Measurements from ENCODE around the gene C14orf119. TPM values are rescaled to one million over a fixed set of nuclear protein-coding genes. Genes with fewer than 3 reads are reported as not detected.
A peak's percentile ranks its signal among the peaks of the same experiment; 100 is the strongest.
"Not testable (repeated sequence)": the region's sequence is repeated elsewhere in the genome, so short reads cannot be mapped to it uniquely, and the experiment has no call there.

C14orf119 gene
- total RNA-seq, 1 experiment from 2014 or later: 45.7 TPM

- not testable (repeated sequence) for DNase-seq (ENCODE audit: extremely low read depth, low read depth)
These were observed 12.3 kb downstream of the C14orf119 start for GRCh38 chr14:23107620-23108019.

DNA sequence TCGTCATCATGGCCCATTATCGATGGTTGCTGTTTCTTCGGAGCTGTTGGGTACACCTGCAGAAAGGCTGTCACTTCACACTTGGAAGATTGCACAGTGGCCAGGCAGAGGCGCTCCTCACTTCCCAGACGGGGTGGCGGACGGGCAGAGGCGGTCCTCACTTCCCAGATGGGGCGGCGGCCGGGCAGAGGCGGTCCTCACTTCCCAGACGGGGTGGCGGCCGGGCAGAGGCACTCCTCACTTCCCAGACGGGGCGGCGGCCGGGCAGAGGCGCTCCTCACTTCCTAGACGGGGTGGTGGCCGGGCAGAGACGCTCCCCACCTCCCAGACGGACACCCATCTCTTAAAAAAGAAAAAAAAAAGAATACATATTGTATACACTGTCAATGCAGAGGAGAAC, 12.9 kb downstream of the C14orf119 start:
- DNase-seq (ENCODE audit: extremely low read depth, low read depth): not testable (repeated sequence)

DNA sequence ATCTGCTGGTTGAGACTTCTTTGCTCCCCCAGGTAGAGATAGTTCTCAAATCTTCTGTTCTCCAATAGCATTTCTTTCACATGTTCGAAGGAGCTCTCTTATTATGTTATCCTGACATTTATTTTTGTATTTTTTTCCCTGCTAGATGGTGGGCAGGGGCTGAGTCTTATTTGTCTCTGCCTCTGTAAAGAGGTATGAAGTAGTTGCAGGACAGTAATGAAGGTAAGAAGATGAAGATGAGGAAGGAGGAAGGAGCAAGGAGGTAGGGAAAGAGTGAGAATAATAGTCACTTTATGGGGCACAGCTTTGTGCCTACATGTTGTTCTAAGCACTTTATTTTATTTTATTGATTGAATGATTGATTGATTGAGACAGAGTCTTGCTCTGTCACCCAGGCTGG, 14.5 kb downstream of the C14orf119 start:
- no peak for DNase-seq (ENCODE audit: extremely low read depth, low read depth)

DNA sequence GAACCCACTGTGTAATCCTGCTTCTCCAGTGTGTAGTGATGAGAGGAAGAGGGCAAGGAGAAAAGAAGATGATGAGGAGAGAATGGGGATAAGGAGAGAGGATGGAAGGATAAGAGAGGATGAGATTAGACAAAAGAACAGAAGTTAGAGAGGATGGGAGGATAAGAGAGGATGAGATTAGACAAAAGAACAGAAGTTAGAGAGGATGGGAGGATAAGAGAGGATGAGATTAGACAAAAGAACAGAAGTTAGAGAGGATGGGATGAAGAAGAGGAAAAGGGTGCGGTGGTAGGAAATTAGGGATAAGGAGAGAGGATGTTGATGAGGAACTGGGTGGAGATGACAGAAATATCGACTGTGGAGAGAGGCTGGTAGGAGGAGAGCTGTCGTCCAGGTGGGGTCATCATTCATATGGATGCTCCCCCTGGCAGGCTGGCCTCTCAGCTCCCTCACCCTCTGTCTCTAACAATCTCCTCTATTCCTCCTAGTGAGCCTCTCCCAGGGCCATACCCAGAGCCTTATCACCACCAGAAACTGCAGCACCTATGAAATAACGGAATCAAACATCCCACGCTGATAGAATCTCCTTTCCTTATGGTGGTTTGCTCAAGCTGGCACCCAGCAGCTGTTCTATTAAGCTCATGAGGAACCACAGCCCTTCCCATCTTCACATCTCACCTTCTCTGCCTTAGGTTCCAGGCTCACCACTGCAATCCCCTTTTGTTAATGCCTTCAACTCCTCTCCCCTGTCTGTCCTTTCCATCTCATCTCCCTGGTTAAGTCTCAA, 15.5 kb downstream of the C14orf119 start:
- DNase-seq (ENCODE audit: extremely low read depth, low read depth): no peak

DNA sequence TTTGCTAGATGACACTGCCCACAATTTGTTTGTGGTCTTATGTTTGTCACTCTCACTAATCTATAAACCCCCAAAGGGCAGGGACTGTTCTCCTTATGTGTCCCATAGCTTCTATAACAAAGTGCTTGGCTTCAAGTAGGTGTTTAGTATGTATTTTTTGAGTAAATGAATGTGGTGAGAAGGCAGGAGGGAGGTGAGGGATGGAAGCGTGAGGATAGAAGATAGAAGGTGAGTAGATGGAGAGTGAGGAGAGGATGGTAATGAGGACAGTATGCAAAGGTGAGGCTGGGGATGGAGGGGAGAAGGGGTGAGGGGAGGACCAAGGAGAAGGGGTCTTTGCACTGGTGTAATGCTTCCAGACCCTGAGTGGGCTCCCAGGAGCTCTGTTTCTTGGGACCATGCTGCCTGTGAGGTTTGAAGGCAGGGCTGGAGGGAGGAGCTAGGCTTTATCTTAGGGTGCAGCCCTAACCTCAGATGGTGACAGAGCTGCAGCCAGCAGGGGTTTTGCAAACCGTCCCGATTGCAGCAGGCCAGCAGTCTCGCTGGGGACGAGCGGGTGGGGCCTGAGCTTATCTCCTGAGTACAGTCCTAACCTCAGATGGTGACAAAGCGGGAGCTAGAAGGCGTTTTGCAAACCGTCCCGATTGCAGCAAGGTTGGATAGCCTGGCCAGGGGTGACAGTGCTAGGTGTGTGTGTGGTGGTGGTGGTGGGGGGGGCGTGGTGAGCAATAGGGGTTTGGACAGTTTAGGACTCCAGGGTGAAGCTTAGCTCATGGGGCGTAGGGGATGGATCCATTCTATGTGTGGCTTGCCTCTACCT, 17.3 kb downstream of the C14orf119 start:
- no peak for DNase-seq (ENCODE audit: extremely low read depth, low read depth)

- DNase-seq (ENCODE audit: extremely low read depth, low read depth): no peak
These were observed 18.3 kb downstream of the C14orf119 start for GRCh38 chr14:23113431-23114119.

DNA sequence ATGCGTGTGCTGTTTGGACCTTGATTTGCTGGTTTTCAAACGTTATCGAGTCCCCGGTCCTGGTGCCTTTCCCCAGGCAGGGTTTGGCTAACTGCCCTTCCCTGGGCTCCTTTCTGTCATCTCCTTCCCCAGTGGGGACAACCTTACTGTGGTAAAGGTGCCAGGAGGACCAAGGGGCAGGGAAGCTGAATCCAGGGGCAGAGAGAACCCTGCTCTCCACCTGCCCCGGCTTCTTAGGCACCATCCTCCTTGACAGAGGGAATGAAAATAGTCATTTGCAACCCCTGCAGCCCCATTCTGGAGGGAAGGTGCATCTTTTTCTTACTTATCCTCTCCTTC, 18.8 kb downstream of the C14orf119 start:
- DNase-seq (ENCODE audit: extremely low read depth, low read depth): no peak

GRCh38 chr14:23114669-23115038, 19.3 kb downstream of the C14orf119 start:
- no peak for DNase-seq (ENCODE audit: extremely low read depth, low read depth)

- DNase-seq (ENCODE audit: extremely low read depth, low read depth): peak; percentile 27
These were observed 19.9 kb downstream of the C14orf119 start for GRCh38 chr14:23115039-23115731.

- DNase-seq (ENCODE audit: extremely low read depth, low read depth): no peak
These were observed 20.6 kb downstream of the C14orf119 start for GRCh38 chr14:23115918-23116317.

DNA sequence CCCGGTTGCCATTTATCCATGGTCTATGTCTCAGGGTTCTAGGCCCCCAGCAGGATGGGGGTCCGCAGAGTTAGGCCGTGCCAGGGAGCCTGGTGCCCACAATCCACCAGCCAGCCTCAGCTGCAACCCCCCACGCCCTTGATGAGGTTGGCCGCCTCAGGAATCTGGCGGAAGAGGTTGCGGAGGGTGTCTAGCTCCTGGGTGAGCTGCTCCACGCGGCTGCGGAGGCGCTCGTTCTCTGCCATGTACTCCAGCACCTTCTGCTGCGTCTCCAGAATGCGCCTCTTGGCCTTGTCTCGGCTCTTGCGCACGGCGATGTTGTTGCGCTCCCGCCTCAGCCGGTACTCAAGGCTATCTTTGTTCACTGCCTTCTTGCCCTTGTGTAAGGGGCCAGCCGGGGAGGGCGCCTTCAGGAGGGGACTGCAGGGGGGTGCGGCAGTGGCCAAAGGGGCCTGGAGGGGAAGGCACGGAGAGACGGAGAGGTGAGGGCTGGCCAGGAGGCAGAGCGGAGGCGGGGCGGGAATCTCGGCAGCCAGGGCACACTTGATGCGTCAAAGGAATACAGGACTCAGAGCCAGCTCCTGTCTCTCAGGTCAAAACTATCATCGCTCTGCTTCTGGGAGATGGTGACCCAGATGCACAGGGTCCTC, 22.2 kb downstream of the C14orf119 start:
- DNase-seq (ENCODE audit: extremely low read depth, low read depth): no peak

- DNase-seq (ENCODE audit: extremely low read depth, low read depth): no peak
These were observed 23.4 kb downstream of the C14orf119 start, which contains the start of gene CEBPE for GRCh38 chr14:23118506-23119362. Gene CEBPE, minus strand, starts transcription at chr14:23119255. Its CDS starts 164 bp downstream, at chr14:23119091.

DNA sequence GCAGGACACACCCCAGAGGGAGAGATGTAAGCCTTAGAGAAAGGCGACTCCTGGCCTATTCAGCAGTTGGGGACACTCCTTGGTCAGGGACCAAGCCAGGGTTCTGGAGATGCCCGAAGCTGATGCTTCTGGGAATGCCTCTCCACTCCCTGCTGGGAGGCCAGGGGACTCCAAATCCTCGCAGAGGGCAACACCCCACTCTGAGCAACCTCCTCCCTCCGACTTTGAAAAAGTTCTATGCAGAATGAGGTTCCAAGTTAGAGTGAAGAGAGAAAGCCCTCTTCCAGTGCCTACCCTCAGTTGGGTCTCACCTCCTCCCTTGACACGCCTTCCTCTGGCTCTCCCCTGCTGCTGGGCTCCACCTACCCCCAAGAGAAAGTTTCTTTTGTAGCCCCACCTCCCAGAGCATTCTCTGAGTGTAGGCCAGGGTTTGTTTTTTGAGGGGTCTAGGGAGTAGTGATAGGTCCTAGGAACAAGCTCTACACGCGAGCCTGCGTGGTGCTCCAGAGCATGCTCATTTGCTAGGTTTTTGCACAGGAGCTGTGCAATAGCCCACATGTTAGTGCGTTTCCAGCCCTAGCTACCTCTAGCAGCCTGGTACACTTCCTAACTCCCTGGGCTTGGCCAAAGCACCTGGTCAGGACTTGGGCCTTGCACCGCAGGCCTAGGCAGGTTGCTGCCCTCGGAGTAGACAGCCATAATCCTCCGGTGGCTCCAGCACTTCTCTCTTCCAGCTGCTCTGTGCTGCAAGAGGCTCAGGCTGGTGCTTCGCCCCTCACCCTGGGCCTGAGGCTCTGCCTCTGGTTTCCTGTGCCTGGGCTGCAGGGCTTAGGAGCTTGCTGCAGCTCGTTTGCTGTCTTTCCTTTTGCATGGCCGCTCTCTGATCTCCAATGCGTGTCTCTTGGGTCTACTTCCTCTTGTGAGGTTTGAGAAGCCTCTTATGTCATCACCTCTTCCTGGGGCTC, 24.3 kb downstream of the C14orf119 start:
- no peak for DNase-seq (ENCODE audit: extremely low read depth, low read depth)

DNA sequence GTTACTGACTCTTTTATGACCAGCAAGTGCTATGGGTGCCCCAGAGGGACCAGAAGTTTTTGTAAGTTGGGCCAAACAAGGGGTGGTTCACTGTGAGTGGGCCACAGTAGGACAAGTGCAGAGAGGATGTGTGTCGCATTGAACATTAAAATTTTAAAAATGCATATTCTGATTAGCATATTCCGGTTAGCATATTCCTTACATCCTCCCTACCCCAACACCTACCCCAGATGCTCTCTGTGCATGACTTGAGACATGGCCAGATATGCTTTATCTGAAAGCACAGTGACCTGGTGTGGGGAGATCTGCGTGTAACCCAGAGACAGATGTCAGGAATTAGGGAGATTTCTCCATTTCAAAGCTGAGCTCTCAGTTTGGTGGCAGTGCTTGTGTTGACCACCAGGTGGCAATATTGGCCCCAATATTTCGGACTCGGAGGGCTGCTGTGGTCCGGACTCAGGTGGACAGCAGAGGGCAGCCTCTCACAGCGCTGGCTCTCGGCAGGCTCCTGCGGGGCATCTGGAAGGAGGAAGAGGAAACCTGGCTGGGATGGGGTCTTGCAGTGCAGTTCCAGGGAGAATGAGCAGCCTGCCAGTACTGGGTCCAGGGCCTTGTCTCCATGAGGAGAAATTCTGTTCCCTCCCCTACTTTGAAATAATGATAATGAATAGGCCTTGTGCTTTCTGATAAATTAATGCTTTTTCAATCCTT, 25.4 kb downstream of the C14orf119 start:
- peak; percentile 87 for DNase-seq (ENCODE audit: extremely low read depth, low read depth)

GRCh38 chr14:23121361-23121771, 26.1 kb downstream of the C14orf119 start:
- DNase-seq (ENCODE audit: extremely low read depth, low read depth): no peak

GRCh38 chr14:23122086-23122485, 26.8 kb downstream of the C14orf119 start:
- no peak for DNase-seq (ENCODE audit: extremely low read depth, low read depth)

DNA sequence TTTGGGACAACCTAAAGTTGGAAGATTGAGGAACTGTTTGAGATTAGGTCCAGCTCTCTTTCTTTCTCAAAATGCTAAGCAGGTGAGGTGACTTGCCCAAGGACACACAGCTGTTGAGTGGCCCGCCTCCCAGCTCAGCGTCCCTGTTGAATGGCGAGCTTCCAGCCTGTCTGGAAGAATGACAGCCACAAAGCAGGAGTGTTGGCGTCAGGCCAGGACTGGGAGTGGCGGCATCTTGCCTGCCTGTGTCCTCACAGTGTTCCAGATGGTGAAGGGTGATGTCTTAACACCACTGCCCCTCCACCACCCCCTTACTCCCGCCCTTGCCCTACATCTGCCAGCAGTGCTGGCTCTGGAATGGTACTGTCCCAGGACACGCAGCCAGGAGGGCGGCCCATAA, 28.1 kb downstream of the C14orf119 start:
- DNase-seq (ENCODE audit: extremely low read depth, low read depth): no peak
